NAMALWA (cell line): Measurements from ENCODE around the gene SMURF1.

Experiments used
- DNase-seq: peaks from one replicate; pipeline ENCODE4 v3.0.0-alpha.2; 2015; ENCODE audit warnings: low spot score

Gene SMURF1

DNA sequence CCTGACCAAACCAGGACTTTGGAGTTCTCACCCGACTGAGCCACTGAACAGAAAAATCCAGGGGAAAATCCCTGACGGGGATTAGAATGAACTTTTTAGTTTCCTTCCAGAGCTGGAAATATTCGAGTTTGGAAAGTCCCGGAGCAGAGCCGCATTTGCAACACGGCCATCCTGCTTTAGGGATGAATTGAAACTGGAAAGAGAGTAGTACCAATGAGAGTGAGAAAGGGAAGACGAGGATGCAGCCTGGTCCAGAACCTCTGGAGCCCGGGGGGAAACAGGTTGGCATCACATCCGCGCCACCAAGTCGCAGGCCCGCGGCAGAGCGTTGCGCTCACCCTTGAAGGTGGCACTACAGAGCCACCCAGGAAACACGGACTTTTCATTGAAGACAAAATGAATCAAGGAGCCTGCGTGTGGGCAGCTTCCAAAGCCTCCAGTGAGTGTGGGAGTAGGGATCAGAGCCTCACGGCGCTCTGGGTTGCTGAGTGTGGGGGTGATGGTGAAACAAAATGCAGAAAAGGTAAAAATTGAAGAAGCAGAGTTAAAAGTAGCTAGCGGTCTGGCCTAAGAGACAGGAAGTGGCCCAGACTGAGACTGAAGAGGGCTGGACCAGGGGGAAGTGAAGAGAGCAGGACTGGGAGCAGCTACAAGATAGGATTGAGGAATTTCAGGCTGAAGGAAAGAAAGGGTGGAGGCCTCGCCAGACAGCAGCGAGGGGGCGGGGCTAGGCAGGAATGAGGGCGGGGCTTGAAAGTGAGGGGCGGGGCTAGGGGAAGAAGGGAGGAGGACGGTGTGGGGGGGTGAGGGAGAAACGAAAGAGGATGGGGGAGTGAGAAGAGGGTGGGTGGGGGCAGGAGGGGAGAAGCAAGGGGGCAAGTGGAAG is 1.8 kb downstream of the SMURF1 start:
- DNase-seq, result peak; percentile 51

DNA sequence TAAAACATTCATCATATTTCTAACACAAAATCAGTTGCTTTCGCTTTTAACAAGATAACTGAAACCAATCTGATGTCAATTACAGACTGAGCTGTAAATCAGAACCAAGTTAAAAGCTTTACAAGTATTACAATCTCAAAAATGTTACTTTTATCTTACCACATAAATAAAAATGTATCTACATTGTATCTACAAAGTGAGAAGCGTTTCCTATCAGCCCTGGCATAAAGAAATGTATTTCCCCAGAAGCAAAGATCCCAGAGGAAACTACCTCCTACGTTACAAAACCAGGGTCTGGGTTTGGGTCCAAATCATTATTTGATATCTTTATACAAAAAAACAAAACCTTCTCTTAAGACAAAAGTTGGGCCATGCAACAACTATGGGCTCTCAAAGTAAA is 2.6 kb downstream of the SMURF1 start:
- no peak for DNase-seq

- DNase-seq, result no peak
Observed at GRCh38 chr7:99140813-99141212, 3.1 kb downstream of the SMURF1 start.

- DNase-seq, result no peak
Observed at GRCh38 chr7:99139036-99139435, 4.9 kb downstream of the SMURF1 start.

GRCh38 chr7:99137411-99138180 is 6.3 kb downstream of the SMURF1 start:
- no peak for DNase-seq

DNA sequence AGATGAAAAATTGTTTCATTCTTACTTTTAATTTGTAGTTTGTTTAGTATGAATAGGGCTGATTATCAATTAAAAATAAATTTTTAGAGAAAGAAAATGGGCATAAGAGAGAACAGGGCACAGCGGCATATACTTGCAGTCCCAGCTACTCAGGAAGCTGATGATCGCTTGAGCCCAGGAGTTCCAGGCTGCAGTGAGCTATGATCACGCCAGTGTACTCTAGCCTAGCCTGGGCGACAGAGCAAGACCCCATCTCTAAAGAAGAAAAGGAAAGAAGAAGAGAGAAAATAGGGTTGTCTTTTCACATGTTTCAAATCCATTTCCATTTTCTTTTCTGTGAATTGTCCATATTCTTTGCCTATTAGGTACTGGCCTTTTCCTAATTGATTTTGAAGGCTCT is 8.0 kb downstream of the SMURF1 start:
- no peak for DNase-seq

- DNase-seq, result no peak
Observed at GRCh38 chr7:99133766-99134564, 9.9 kb downstream of the SMURF1 start.

DNA sequence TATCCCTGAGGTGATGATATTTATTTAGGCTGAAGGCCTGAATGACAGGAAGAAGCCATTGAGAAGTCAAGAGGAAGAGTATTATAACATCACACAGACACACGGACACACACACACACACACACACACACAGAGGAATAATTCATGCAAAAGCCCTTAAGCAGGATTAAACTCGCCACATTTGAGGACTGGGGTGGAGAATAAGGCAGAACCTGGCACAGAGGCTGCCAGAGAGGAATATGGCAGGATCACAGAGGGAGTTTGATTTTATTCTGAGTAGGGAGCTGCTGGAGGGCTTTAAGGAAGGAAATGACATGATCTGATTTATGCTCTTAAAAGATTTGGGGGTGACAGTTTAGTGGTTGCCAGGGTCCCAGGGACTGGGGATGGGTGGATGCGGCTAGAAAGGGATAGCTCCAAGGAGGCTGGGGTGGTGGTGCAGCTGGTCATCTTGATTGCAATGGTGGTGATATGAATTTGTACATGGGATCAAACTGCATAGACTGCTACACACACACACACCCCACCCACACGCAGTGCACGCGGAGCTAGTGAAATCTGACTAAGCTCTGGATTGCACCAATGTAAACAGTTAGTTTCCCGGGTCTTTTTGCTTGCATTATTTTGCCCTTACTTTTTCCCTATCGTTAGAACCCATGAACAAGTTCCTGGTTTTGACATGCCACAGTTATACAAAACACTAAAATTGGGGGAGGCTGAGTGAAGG is 11.2 kb downstream of the SMURF1 start:
- DNase-seq, result no peak

- DNase-seq, result no peak
Observed at GRCh38 chr7:99131290-99131689, 12.6 kb downstream of the SMURF1 start.

GRCh38 chr7:99129536-99129935 is 14.4 kb downstream of the SMURF1 start:
- no peak for DNase-seq

DNA sequence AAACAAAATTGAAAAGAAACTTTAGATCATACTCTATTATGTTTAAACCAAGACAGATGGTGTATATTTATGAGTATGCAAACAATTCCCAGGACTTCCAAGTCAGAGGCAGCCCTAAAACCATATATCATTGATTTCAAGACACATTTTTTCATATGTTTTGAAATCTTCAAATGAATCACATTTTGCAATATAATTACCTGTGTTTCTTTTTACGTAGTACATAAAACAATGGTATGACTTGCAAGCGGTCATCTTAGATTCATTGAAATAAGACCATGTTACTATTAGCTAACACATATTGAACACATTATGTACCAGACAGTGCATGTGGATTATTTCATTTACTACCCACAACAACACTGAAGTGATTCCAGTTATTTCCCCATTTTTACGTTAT is 14.9 kb downstream of the SMURF1 start:
- no peak for DNase-seq

DNA sequence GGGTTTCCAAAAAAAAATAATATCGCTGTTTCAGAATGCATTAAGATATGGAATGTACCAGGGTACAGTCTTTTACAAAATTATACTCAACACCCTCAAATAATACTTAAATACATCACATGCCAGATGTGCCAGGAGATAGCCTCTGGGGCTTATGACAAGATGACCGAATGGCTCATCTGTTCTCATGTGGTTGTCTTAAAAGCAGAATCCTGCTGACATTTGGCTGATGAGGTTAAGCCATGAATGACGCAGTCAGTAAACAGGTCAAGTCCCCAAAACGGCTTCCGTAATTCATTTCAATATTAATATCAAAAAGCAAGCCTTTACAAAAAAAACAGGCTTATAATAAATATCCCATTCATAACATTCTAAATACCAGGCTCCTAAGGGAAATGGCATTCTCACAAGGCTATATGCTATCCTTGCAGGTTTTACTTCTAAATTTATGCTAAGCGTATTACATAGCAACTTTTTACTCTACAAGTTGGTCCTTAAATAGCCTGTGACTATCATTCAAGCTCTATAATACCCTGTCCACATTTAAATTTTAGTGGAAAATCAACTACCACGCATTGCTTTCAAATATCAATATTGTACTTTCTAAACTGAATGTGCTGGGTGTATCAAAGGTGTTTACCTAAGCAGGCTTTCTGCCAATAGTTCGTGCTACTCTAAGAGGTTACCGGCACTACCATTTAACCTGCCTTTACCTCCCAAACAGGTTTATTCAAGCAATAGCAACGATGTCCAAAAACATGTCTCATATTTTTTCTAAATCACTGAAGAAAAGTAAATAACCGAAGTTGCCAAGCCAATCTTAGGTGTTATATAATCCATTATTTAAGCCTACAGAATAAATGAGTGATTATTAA is 15.6 kb downstream of the SMURF1 start:
- DNase-seq, result no peak

DNA sequence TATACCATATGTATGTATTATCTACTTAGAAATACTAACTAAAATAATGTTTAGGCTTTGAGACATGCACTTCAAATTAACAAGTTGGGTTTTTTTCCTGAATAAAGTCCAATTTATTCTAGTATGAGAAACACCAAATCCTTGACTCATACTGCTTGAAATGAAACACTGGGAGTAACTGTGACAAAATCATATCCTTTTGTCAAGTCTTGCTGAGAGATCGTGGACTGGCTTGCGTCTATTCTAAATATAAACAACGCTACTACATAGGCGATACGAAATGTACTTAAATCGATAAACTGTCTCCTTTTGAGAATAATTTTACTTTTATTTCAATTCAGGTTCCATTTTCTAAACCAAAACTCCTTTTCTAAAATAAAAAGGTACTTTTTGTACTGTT is 16.3 kb downstream of the SMURF1 start:
- DNase-seq, result no peak

GRCh38 chr7:99126921-99127553 is 16.9 kb downstream of the SMURF1 start:
- DNase-seq, result no peak

DNA sequence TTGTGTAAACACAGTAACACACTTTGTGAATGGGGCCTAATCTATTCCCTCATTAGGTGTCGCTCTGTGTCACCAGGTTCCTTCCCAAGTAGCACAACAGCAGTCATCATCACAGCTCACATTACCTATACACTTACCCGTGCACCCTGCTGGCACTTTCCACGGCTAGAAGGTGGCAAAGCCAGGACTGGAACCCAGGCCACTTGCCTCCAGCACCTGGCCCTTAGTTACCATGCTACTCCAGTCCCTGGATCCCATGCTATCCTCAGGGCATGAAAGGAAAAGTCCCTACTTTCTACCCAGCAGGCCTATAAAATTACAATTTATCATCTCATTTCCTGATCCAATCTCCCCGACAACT is 18.4 kb downstream of the SMURF1 start:
- DNase-seq, result no peak

- DNase-seq, result no peak
Observed at GRCh38 chr7:99124751-99125504, 19.0 kb downstream of the SMURF1 start.

- DNase-seq, result no peak
Observed at GRCh38 chr7:99124236-99124635, 19.7 kb downstream of the SMURF1 start.

DNA sequence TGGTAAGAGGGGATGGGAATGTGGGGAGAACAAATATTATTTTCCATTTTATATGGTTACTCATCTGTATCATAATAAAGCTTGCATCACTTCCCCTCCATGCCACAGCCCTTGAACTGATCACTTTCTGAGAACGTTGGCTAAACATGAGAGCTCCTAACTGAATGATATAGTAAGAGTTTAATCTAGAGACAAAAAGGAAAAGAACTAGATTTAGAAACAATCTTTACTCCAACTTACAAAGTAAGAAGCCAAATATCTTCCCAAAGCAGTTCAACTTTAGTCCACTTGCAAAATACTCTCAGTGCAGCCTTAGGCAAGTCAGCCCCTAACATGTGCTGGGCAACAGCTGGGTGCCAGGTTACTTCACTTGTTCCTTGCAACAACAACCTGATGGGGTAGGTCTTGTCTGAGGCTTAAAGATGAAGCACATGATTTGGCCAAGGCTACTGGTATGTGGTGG is 20.3 kb downstream of the SMURF1 start:
- no peak for DNase-seq

- no peak for DNase-seq
Observed at GRCh38 chr7:99122762-99123161, 21.1 kb downstream of the SMURF1 start.
